Activated naive CD4-positive, alpha-beta T cell treated with anti-CD3 and anti-CD28 coated beads, Interleukin-2, amount 50 U/mL, for 16 hours (primary cell): Measurements from ENCODE around the gene SERP2.
"Not testable (repeated sequence)": the region's sequence is repeated elsewhere in the genome, so short reads cannot be mapped to it uniquely, and the experiment has no call there.

ENCODE experiments used
- DNase-seq: peaks from one replicate; pipeline ENCODE4 v3.0.0-alpha.2; 2020

SERP2 gene

GRCh38 chr13:44373601-44374347 is at the start of gene SERP2:
Gene SERP2, plus strand, starts transcription at chr13:44373824. Its CDS starts 202 bp downstream, at chr13:44374026.
- no peak for DNase-seq

DNA sequence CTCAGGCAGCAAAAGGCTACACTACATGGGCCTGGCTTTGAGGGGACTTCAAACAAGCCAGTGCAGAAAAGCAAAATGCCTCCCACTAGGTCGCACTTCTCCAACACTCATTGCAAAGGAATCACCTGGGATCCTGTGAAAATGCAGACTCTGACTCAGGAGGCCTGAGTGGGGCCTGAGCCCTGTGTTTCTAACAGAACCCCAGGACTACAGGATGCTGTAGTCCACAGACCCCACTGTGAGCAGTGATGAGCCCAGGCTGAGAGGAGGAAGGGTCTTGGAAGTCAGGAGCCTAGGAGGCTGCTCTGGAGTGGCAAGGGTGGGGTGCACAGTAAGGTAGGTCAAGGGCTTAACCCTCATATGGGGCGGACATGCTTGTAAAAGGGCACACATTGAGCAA is 46.7 kb upstream of the SERP2 start:
- no peak for DNase-seq

DNA sequence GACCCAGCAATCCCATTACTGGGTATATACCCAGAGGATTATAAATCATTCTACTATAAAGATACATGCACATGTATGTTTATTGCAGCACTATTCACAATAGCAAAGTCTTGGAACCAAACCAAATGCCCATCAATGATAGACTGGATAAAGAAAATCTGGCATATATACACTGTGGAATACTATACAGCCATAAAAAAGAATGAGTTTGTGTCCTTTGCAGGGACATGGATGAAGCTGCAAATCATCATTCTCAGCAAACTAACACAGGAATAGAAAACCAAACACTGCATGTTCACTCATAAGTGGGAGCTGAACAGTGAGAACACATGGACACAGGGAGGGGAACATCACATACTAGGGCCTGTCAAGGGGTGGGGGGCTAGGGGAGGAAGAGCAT is 44.6 kb upstream of the SERP2 start:
- DNase-seq: not testable (repeated sequence)

GRCh38 chr13:44329909-44330545 is 43.6 kb upstream of the SERP2 start:
- no peak for DNase-seq

DNA sequence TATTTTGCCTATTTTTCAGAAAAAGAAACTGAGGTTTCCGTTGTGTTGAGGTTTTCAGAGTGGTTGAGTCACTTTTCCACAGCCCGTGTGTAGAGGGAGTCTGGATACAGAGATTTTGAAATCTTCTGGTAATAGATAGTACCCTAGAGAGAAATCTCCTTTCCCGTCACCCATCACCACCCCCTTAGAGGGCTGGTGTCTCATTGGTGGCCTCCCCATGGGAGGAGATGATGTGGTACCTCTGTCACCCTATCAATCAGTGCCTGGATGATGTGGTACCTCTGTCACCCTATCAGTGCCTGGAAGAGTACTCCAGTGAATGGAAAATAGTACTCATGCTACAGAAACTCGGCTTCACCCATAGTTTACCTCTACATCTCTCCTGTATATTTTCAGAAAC is 42.2 kb upstream of the SERP2 start:
- no peak for DNase-seq

DNA sequence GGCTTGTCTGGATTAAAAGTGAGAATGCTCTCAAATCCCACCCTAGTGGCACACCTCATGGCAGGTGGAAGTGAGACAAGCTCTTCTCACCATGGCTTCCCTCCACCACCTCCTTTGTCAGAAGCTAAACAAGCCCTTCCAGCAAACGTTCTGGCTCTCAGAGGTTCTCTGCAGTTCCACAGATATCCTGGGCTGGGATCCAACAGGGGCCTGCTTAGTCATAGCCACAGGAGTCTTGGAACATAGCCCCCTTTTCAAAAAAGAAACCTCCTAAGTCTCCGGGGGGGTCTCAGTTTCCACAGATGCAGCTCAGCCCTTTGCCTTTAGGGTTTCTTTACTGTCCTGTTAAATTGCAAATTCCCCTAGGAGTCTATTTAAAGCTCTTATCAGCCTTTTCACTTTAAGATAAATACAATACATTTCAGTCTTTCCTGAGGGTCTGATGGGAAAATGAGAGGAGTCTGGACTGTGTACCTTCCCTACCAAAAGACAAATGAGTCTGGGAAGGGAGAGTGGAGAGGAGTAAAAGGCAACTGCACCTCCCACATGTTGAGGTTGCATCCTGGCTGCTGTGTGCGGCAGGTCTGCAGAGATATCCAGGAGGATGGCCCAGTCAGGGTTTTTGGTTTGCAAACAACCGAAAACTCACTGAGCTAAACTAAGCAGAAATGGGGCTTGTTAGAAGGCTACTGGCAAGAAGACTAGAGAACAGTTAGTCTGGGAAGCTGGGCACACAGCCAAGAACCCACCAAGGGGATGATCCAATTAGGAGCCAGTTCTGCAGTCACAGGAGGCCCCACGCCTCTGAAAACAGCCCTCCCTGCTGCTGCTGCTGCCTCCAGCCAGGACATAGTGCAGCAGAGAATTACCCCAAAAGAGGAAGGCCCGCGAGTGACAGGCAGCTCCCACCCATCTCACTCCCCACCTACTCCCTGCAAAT is 41.4 kb upstream of the SERP2 start:
- no peak for DNase-seq

DNA sequence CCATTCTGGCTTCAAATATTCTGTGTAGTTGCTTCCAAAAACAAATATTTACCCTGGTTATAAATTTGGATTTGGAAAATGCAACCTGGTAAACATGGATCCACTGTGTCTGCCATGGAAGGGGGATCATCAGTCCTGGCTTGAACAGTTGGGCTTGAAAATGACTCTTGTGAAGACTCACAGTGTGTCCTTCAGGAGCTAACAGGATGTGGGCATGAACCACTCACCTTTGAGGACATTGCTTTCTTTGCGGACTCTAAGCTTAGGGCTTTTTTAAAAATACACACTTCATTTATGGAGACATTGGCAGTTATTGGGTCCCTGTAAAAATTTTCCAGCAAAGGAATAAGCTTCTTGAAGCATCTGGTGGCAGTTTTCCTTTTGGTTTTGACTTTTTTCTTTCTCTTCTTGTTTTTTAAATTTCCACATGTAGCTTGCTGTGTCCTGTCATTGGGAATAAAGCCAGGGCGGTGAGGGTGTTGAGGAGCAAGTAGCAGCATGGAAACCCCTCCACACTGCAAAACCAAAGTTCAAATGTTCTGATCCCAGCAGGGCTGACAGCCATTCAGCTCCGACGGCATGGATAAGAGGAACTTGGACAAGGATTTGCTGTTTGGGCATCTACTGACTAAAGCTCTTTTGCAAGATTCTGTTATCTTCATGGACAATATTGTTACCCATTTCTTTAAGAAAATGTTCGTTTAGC is 39.5 kb upstream of the SERP2 start:
- no peak for DNase-seq

GRCh38 chr13:44334751-44335150 is 38.9 kb upstream of the SERP2 start:
- no peak for DNase-seq

GRCh38 chr13:44336934-44337333 is 36.7 kb upstream of the SERP2 start:
- DNase-seq: no peak

- DNase-seq: no peak
These were observed 36.0 kb upstream of the SERP2 start for GRCh38 chr13:44337581-44337980.

DNA sequence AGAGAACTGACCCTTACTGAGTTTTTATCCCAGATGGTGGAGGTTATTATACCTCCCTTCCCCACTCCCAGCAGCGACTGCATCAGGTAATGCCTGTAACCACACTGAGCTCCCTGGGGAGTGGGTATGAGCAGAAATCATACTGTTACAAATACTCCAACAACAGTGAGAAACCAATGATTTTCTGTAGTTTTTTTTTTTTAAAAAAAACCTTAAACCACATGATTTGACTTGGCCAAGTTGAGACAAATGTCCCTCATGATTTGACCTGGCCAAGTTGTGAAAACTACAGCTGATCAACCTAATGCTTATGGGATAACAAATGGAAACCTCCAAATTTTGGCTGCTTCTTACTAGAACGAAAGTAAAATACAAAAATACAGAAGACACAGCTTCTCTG is 33.1 kb upstream of the SERP2 start:
- no peak for DNase-seq

DNA sequence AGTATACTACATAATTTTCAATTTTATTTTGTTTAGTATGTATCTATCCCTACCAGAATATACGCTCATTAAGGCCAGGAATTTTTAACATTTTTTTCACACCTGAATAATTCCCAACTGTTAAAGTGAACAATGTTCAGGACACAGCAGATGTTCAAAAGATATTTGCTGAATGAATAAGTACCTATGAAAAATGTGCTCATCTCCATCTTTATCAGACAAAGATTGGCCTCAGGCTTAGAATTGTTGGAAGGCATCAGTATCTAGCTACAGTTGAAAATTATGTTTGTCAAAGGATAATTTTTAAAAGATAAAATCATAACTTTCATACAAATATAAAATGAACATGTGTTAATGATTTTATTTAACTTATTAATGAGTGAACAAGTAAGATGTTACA is 30.9 kb upstream of the SERP2 start:
- DNase-seq: no peak

DNA sequence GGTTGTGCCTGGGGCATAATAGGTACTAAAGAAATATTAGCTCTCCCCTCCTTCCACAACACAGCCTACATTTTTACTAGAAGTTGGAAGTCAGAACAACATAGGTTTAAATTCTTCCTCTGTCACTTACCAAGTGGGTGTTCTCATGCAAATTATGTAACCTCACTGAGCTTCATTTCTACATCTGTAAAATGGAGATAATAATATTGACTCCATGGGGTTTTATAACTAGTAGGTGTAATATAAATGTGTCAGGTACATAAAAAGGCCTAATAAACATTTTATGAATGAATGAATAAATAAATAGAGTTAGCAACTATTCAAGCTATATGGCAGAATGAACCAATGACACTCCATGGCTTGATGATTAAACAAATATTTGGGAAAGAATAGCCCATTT is 27.1 kb upstream of the SERP2 start:
- DNase-seq: no peak

DNA sequence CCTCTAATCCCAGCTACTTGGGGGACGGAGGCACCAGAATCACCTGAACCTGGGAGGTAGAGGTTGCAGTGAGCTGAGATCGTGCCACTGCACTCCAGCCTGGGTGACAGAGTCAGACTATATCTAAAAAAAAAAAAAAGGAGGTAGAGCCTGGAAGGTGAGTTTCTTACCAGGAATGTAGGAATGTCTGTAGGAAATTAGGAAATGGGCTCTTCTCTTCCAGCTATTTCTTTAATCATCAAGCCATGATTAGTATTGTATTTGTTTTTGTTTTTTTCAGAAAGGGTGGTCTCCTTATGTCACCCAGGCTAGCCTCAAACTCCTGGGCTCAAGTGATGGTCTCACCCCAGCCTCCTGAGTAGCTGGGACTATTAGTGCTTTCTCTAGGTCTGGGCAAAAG is 26.3 kb upstream of the SERP2 start:
- no peak for DNase-seq

DNA sequence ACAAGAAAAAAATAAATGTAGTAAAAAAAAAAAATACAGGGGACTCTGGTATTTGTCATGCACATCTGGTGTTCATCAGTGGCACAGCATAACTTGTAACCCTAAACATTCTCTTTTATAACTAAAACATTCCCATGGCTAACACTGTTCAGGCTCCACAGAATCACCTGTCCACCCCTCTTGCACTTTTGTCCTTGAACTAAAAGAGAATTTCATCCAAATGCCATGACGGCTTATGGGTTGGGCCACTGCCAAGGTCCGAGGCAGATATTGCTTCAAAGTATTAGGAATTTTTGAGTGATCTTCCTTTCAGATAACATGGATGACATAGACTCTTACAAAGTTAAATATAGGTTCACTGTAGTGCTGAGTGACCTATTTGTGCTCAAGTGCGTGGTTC is 25.7 kb upstream of the SERP2 start:
- no peak for DNase-seq

DNA sequence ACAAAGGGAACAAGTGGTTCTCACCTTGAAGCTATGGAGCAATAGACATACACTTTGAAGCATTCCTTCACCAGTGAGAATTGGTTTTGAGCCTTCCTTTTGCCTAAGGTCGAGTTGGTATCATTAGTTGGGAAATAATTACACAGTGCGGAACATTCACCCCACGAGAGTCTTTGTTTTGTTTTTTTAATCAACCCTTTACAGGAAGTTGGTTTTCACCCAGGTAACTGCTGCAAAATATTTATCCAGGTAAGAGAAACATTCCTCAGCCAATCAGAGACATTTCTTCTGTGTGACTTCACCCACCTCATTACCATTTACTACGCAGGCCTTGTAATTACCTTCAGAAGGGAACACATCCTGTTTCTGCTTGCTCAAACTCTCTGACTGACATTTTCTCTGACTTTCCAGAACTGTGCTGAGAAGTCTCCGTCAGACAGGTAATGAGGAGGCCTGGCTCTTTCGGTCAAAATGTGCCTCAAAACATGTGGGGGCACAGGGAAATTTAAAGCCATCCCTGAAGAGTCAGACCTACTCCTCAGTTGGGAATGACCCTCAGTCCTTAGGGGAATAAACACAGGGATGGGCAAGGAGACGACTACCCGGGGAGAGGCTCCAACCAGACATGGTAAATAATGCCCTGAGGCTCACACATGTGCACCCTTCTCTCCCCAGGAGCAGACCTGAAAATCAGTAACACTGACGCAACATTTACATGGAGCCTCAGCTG is 22.7 kb upstream of the SERP2 start:
- DNase-seq: no peak

DNA sequence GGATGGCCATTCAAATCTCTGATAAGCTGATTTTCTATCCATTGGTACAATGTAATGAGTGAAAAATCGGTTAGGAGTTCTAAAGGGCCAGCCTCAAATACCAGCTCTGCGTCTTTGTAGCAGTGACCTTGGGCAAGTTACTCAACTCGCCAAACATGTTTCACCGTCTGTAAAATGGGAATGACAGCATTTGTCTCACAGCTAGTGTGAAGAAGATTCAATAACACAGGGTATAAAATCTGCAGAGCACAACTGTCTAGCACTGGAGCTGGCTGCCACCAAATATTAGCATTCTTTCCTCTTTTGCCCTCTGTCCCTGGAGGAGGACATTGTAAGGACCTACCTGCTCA is 22.1 kb upstream of the SERP2 start:
- no peak for DNase-seq

GRCh38 chr13:44352202-44352601 is 21.4 kb upstream of the SERP2 start:
- no peak for DNase-seq

DNA sequence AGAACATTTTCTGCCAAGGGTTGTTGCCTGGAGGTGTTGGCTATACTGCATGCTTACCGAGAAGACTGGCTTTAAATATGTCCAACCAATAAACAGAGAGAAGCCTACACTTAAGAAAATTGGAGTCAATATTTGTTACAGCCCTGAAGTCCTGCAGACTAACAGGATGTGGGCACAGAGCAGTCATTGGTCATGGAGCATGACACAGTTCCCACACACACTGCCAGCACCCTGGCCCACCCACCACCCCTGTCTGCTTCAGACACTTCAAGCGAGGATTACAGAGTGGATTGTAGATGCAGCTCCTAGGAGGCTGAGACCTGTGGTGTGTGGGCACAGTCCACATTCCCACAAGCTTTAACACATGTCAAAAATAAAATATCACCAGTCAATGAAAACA is 21.0 kb upstream of the SERP2 start:
- no peak for DNase-seq

- no peak for DNase-seq
These were observed 19.3 kb upstream of the SERP2 start for GRCh38 chr13:44354331-44354730.

- DNase-seq: no peak
These were observed 18.7 kb upstream of the SERP2 start for GRCh38 chr13:44354884-44355283.

DNA sequence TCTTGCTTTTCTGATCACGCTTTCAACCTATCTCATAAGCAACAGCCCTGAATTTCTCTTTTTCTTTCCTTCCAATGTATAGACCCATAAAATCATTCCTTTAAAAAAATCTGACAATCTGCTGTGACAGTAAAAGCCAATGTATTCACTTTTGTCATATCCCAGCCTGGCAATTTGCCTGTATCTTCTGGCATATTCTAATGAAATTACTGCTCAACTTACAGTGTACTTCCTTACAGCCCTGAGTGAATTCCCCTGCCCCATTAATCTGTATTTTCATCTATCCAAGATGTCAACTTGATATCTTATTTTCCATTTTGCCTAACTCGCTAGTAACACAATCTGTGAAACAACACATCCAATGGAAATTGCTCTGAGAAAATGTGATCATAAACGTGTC is 18.0 kb upstream of the SERP2 start:
- DNase-seq: no peak

GRCh38 chr13:44359983-44360375 is 13.6 kb upstream of the SERP2 start:
- no peak for DNase-seq
